Measurements from ENCODE around the gene KLF7.

DNA sequence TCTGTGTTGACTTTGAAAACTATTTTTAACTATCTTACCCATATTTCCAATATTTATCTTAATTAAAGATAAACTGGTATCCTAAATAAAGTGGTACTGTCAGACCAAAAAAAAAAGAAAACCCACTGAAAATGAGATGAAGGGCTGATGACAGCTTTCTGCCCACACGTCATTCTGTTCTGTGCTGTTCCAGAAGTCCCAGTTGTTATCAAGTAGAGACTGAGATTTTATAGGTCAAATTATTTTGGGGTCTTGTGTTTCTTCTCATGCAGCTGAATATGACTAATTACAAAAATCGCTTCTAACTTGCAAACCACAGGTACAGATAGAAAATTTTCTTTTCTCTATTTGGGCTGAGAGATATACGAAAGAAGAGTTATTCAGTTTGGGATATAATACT lies 48.7 kb upstream of the KLF7 start:
- TF ChIP-seq POLR2A (IDR thresholded peaks at IDR 0.05; ENCODE audit: low read length) (no peak), RNF2 (IDR thresholded peaks at IDR 0.05; ENCODE audit: borderline replicate concordance, low read depth) (no peak), EP300 (IDR thresholded peaks at IDR 0.05) (no peak), RAD21 (conservative IDR thresholded peaks at IDR 0.05 in 1 of 2, IDR thresholded peaks at IDR 0.05 in 1 of 2) (no peak)
- TF ChIP-seq, protein P1, sequence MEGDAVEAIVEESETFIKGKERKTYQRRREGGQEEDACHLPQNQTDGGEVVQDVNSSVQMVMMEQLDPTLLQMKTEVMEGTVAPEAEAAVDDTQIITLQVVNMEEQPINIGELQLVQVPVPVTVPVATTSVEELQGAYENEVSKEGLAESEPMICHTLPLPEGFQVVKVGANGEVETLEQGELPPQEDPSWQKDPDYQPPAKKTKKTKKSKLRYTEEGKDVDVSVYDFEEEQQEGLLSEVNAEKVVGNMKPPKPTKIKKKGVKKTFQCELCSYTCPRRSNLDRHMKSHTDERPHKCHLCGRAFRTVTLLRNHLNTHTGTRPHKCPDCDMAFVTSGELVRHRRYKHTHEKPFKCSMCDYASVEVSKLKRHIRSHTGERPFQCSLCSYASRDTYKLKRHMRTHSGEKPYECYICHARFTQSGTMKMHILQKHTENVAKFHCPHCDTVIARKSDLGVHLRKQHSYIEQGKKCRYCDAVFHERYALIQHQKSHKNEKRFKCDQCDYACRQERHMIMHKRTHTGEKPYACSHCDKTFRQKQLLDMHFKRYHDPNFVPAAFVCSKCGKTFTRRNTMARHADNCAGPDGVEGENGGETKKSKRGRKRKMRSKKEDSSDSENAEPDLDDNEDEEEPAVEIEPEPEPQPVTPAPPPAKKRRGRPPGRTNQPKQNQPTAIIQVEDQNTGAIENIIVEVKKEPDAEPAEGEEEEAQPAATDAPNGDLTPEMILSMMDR (IDR thresholded peaks at IDR 0.05), result no peak
- TF ChIP-seq, protein P2, sequence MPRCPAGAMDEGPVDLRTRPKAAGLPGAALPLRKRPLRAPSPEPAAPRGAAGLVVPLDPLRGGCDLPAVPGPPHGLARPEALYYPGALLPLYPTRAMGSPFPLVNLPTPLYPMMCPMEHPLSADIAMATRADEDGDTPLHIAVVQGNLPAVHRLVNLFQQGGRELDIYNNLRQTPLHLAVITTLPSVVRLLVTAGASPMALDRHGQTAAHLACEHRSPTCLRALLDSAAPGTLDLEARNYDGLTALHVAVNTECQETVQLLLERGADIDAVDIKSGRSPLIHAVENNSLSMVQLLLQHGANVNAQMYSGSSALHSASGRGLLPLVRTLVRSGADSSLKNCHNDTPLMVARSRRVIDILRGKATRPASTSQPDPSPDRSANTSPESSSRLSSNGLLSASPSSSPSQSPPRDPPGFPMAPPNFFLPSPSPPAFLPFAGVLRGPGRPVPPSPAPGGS (IDR thresholded peaks at IDR 0.05), result no peak

Measured in A549 (cell line).